Stimulated activated CD4-positive, alpha-beta T cell treated with anti-CD3 and anti-CD28 coated beads, Interleukin-2, amount 100 ng/mL, for 48 hours (primary cell): Measurements from ENCODE around the gene YTHDF1.

Source experiments
- DNase-seq, 2 donors: peaks; one replicate each; pipeline ENCODE4 v3.0.0-alpha.2; 2020

Gene YTHDF1

GRCh38 chr20:63153254-63154221 lies 62.4 kb downstream of the YTHDF1 start:
- no peak for DNase-seq

GRCh38 chr20:63152322-63153253 lies 63.3 kb downstream of the YTHDF1 start:
- DNase-seq, result no peak

GRCh38 chr20:63151554-63152321 lies 64.2 kb downstream of the YTHDF1 start:
- no peak for DNase-seq

DNA sequence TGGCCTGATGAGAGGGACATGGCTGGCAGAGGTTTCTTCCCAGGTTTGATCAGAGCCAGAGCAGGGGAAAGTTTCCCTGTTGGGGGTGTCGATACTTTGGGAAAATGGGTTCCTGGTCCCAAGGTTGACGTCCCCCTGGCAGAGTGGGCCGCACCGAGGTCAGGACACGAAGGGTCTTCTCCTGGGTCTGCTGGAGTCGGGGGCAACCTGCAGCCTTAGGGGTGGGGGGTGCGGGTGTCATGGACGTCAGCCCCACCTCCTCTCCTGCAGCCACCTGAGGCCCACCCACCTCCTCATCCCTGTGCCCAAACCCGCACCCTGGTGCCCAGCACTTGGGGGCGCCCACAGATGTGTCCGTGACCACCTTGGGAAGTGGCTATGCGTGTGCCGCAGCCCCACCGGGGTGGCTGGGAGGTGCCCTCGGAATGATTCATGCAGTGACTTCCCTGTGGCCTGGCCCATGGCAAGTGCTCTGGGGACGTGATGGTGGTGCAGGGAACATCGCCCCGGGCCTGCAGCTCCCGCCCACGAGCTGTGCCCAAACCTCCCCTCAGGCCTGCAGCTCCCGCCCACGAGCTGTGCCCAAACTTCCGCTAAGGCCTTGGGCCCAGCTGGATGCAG lies 64.9 kb downstream of the YTHDF1 start:
- DNase-seq, result no peak

GRCh38 chr20:63150391-63150898 lies 65.5 kb downstream of the YTHDF1 start:
- no peak for DNase-seq

- DNase-seq, result no peak
Observed at GRCh38 chr20:63149531-63150192, 66.3 kb downstream of the YTHDF1 start.

GRCh38 chr20:63148696-63149095 lies 67.2 kb downstream of the YTHDF1 start:
- DNase-seq, result no peak

- DNase-seq, result no peak
Observed at GRCh38 chr20:63147532-63147931, 68.4 kb downstream of the YTHDF1 start.
